A673 (cell line): ENCODE measurements around the gene RPS21. TPM values are rescaled to one million over a fixed set of nuclear protein-coding genes. Genes with fewer than 3 reads are reported as not detected.

Experiments used
- BruUV-seq: library from RNA; stranded (reverse); fragments of 400-500 nt; replicated peaks from 2 replicates; lab custom pipeline; 2021; lab: Mats Ljungman, UMichigan
- CTCF ChIA-PET: fragments of 300-600 bp; sonication (Branson Sonifier 250); formaldehyde crosslinking; loops from one replicate; lab custom pipeline; 2022; ENCODE audit warnings: antibody characterized with exemption; lab: Charles Lee
- POLR2A ChIA-PET: fragments of 300-600 bp; sonication (Branson Sonifier 250); formaldehyde crosslinking; loops from one replicate; lab custom pipeline; 2022; ENCODE audit warnings: antibody characterized with exemption; ENCODE audit not compliant: low non-redundant PET; lab: Charles Lee
- DNase-seq: peaks from one replicate; pipeline ENCODE4 v3.0.0-alpha.2; 2015; ENCODE audit warnings: low spot score
- H3K27ac ChIP-seq: fragments of 200-600 bp; sonication (generic); 2 replicates; pipeline ENCODE4 v1.5.1; 2016; ENCODE audit warnings: mixed run types, low read depth, mild to moderate bottlenecking, mixed read lengths, antibody characterized with exemption, low read length; ENCODE audit not compliant: poor library complexity, severe bottlenecking
- H3K27me3 ChIP-seq: fragments of 200-600 bp; sonication (generic); replicated peaks from 2 replicates; pipeline ENCODE4 v1.6.1; 2017; ENCODE audit warnings: mixed run types, low read depth, mild to moderate bottlenecking, mixed read lengths, antibody characterized with exemption, low read length; ENCODE audit not compliant: insufficient read depth, poor library complexity
- H3K36me3 ChIP-seq: fragments of 200-600 bp; sonication (generic); 2 replicates; pipeline ENCODE4 v1.6.1; 2016; ENCODE audit warnings: mixed run types, mild to moderate bottlenecking, mixed read lengths, antibody characterized with exemption, low read length; ENCODE audit not compliant: insufficient read depth, poor library complexity, severe bottlenecking
- H3K4me1 ChIP-seq: fragments of 200-600 bp; sonication (generic); 2 replicates; pipeline ENCODE4 v1.6.1; 2017; ENCODE audit warnings: mixed run types, mild to moderate bottlenecking, mixed read lengths, antibody characterized with exemption, low read length; ENCODE audit not compliant: insufficient read depth, poor library complexity, severe bottlenecking
- H3K4me3 ChIP-seq: fragments of 200-600 bp; sonication (generic); 2 replicates; pipeline ENCODE4 v1.5.1; 2016; ENCODE audit warnings: low read depth, mixed run types, mild to moderate bottlenecking, mixed read lengths, low read length; ENCODE audit not compliant: poor library complexity, severe bottlenecking
- H3K9me3 ChIP-seq: fragments of 200-600 bp; sonication (generic); 2 replicates; pipeline ENCODE4 v1.6.1; 2016; ENCODE audit warnings: mixed run types, low read depth, mild to moderate bottlenecking, mixed read lengths, antibody characterized with exemption, low read length; ENCODE audit not compliant: poor library complexity, severe bottlenecking
- EZH2 ChIP-seq: fragments of 200-600 bp; sonication (generic); IDR thresholded peaks from 2 replicates; pipeline ENCODE4 v1.6.1; 2017; ENCODE audit warnings: borderline replicate concordance, low read depth, mild to moderate bottlenecking, mixed read lengths, antibody characterized with exemption, low read length; ENCODE audit not compliant: poor library complexity, severe bottlenecking
- intact Hi-C: fragments of 100-400 bp; cut with micrococcal nuclease; formaldehyde crosslinking; loops from one replicate; pipeline ENCODE4 v1.10.0; 2022; ENCODE audit not compliant: unreplicated experiment
- total RNA-seq: library from RNA; stranded (reverse); gene quantifications from 2 replicates; pipeline ENCODE4 v1.2.3, GENCODE V29; 2021
- TF ChIP-seq, protein P1 (sequence below): fragments of 300-800, 200-600 bp; sonication (generic); conservative IDR thresholded peaks from 2 replicates; pipeline ENCODE4 v1.5.1; 2017; ENCODE audit warnings: low read depth, mild to moderate bottlenecking, antibody characterized with exemption, low read length, moderate library complexity, mixed read lengths

The RPS21 gene
- total RNA-seq, 1 experiment from 2014 or later = 1,506 TPM

GRCh38 chr20:62402456-62403150 lies 15.7 kb downstream of the RPS21 start:
- TF ChIP-seq EZH2 = no peak
- TF ChIP-seq, protein P1, sequence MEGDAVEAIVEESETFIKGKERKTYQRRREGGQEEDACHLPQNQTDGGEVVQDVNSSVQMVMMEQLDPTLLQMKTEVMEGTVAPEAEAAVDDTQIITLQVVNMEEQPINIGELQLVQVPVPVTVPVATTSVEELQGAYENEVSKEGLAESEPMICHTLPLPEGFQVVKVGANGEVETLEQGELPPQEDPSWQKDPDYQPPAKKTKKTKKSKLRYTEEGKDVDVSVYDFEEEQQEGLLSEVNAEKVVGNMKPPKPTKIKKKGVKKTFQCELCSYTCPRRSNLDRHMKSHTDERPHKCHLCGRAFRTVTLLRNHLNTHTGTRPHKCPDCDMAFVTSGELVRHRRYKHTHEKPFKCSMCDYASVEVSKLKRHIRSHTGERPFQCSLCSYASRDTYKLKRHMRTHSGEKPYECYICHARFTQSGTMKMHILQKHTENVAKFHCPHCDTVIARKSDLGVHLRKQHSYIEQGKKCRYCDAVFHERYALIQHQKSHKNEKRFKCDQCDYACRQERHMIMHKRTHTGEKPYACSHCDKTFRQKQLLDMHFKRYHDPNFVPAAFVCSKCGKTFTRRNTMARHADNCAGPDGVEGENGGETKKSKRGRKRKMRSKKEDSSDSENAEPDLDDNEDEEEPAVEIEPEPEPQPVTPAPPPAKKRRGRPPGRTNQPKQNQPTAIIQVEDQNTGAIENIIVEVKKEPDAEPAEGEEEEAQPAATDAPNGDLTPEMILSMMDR = no peak
- Histone ChIP-seq H3K4me1 (peaks cover 3% of the 10 kb centered on the region), H3K9me3 (no peaks in the 10 kb centered on the region), H3K27ac (no peak overlapping the region), H3K27me3 (no peaks in the 10 kb centered on the region), H3K36me3 (no peaks in the 10 kb centered on the region), H3K4me3 (no peak overlapping the region)
- POLR2A ChIA-PET = no interaction called here
- CTCF ChIA-PET = no interaction called here
- intact Hi-C loops = no loop called here
- no peak for DNase-seq
- BruUV-seq = no TSS peak

DNA sequence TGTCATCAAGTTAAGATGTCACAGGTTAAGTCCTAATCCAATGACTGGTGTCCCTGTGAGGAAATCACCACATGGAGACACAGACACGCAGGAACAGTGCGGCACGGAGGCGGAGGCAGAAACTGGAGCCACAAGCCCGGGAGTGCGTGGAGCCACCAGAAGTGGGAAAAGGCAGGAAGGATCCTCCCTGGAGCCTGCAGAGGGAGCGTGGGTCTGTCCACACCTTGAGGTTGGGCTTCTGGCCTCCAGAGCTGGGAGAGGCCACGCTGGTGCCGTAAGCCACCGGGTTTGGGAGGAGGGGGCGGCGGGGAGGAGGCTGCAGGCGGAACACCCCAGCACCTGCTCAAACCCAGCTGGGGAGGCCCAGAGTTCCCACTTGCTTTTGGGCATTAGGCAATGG lies 16.4 kb downstream of the RPS21 start:
- intact Hi-C loops = no loop called here
- Histone ChIP-seq H3K4me3 (no peak overlapping the region), H3K36me3 (no peaks in the 10 kb centered on the region), H3K9me3 (no peaks in the 10 kb centered on the region), H3K4me1 (peaks cover 3% of the 10 kb centered on the region), H3K27ac (no peak overlapping the region), H3K27me3 (no peaks in the 10 kb centered on the region)
- TF ChIP-seq EZH2 = no peak
- TF ChIP-seq, protein P1 = no peak
- BruUV-seq = no TSS peak
- POLR2A ChIA-PET = no interaction called here
- no peak for DNase-seq
- CTCF ChIA-PET = no interaction called here

GRCh38 chr20:62404112-62404665 lies 17.3 kb downstream of the RPS21 start:
- CTCF ChIA-PET = no interaction called here
- POLR2A ChIA-PET = no interaction called here
- Histone ChIP-seq H3K36me3 (no peaks in the 10 kb centered on the region), H3K9me3 (no peaks in the 10 kb centered on the region), H3K27ac (no peak overlapping the region), H3K4me3 (no peak overlapping the region), H3K4me1 (peaks cover 3% of the 10 kb centered on the region), H3K27me3 (no peaks in the 10 kb centered on the region)
- TF ChIP-seq, protein P1 = no peak
- TF ChIP-seq EZH2 = no peak
- no TSS peak for BruUV-seq
- DNase-seq = no peak
- intact Hi-C loops = no loop called here
